ENCODE measurements around the gene GPR82. TPM values are rescaled to one million over a fixed set of nuclear protein-coding genes. Genes with fewer than 3 reads are reported as not detected.
A peak's percentile ranks its signal among the peaks of the same experiment; 100 is the strongest.
"Not testable (repeated sequence)": the region's sequence is repeated elsewhere in the genome, so short reads cannot be mapped to it uniquely, and the experiment has no call there.

Gene GPR82, protein sequence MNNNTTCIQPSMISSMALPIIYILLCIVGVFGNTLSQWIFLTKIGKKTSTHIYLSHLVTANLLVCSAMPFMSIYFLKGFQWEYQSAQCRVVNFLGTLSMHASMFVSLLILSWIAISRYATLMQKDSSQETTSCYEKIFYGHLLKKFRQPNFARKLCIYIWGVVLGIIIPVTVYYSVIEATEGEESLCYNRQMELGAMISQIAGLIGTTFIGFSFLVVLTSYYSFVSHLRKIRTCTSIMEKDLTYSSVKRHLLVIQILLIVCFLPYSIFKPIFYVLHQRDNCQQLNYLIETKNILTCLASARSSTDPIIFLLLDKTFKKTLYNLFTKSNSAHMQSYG
- total RNA-seq (not detected), polyA plus RNA-seq (under 1 TPM; 0.25 to 0.83 (median 0.39) TPM)

DNA sequence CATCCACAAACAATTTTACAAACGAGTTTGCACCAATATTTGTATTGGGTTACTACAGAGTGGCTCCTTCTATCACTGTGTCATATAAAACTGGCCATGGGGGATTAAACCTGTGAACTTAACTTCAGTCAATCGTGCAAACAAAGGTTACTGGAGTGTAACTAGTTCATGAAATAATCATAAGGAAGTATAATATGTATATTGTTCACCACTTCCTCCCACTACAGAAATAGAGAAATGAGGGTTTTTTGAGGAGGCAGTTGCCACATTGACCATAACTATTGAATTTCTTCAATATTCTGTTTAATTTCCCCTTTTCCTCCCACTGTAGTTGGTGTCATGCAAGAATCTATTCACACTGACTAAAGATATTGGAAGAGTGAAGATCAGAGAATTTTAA is at the start of gene GPR82:
GPR82 (plus strand) TSS at position 356 of the 400 bp plus-strand sequence. CDS start 2,846 bp downstream, outside the sequence.
- ATAC-seq (ENCODE audit: low read depth in 2 of 2), result no peak
- peaks cover 18 to 51% (median 26%) of the 10 kb centered on the region in 4 donors for H3K4me1 Mint-ChIP-seq
- H3K27ac ChIP-seq (ENCODE audit: insufficient read depth, low read length, poor library complexity, severe bottlenecking), result peak within 1 kb of the TSS; percentile 1

GRCh38 chrX:41676361-41676760 is 47.6 kb upstream of the GPR82 start:
- not testable (repeated sequence) for H3K27me3 ChIP-seq (ENCODE audit: control insufficient read depth, insufficient read depth, low read length); H3K4me1 ChIP-seq (ENCODE audit: control insufficient read depth, insufficient read depth, low read length, poor library complexity, severe bottlenecking); DNase-seq; H3K9me3 ChIP-seq (ENCODE audit: control insufficient read depth in 2 of 2, low read length in 2 of 2); ATAC-seq (ENCODE audit: low read depth in 2 of 2); H3K36me3 Mint-ChIP-seq; H3K4me3 Mint-ChIP-seq; H3K4me3 ChIP-seq (ENCODE audit: low read depth, low read length); H3K27me3 Mint-ChIP-seq; H3K27ac ChIP-seq (ENCODE audit: insufficient read depth, low read length, poor library complexity, severe bottlenecking); H3K9me3 Mint-ChIP-seq; H3K36me3 ChIP-seq (ENCODE audit: control insufficient read depth, insufficient read depth, low read length)
- H3K4me1 Mint-ChIP-seq, result peaks cover 8 to 27% (median 20%) of the 10 kb centered on the region in 4 donors
- peak overlapping the region in 2 of 3 donors; percentile 8 to 19 for H3K27ac Mint-ChIP-seq

More for the DNA sequence above, at the start of gene GPR82:
- Histone ChIP-seq H3K9me3 (ENCODE audit: control insufficient read depth in 2 of 2, low read length in 2 of 2) (peaks cover 0 to under 1% of the 10 kb centered on the region in 2 experiments), H3K4me3 (ENCODE audit: low read depth, low read length) (no peak within 1 kb of the TSS), H3K36me3 (ENCODE audit: control insufficient read depth, insufficient read depth, low read length) (peaks cover 9% of the 10 kb centered on the region), H3K4me1 (ENCODE audit: control insufficient read depth, insufficient read depth, low read length, poor library complexity, severe bottlenecking) (peaks cover 7% of the 10 kb centered on the region), H3K27me3 (ENCODE audit: control insufficient read depth, insufficient read depth, low read length) (no peaks in the 10 kb centered on the region)
- H3K4me3 Mint-ChIP-seq, result peak within 1 kb of the TSS in 1 of 4 donors; percentile 21
- no peaks in the 10 kb centered on the region for H3K27me3 Mint-ChIP-seq
- DNase-seq, result no peak
- no peak within 1 kb of the TSS for H3K27ac Mint-ChIP-seq
- H3K9me3 Mint-ChIP-seq, result peaks cover 0 to 11% (median 3%) of the 10 kb centered on the region in 7 donors
- H3K36me3 Mint-ChIP-seq, result peaks cover 27% of the 10 kb centered on the region

- H3K4me1 Mint-ChIP-seq, result peaks cover 8 to 25% (median 19%) of the 10 kb centered on the region in 4 donors
- H3K36me3 Mint-ChIP-seq, result peaks cover 4% of the 10 kb centered on the region
- H3K27me3 Mint-ChIP-seq, result no peaks in the 10 kb centered on the region
- peaks cover 4% of the 10 kb centered on the region for H3K36me3 ChIP-seq (ENCODE audit: control insufficient read depth, insufficient read depth, low read length)
- ATAC-seq (ENCODE audit: low read depth in 2 of 2) (no peak), DNase-seq (no peak)
- H3K4me1 ChIP-seq (ENCODE audit: control insufficient read depth, insufficient read depth, low read length, poor library complexity, severe bottlenecking), result no peaks in the 10 kb centered on the region
- H3K27me3 ChIP-seq (ENCODE audit: control insufficient read depth, insufficient read depth, low read length), result no peaks in the 10 kb centered on the region
- H3K4me3 Mint-ChIP-seq, result no peak overlapping the region
- H3K4me3 ChIP-seq (ENCODE audit: low read depth, low read length), result no peak overlapping the region
- peak overlapping the region in 1 of 3 donors; percentile 91 for H3K27ac Mint-ChIP-seq
- peaks cover 0 to 3% (median 0%) of the 10 kb centered on the region in 7 donors for H3K9me3 Mint-ChIP-seq
- no peak overlapping the region for H3K27ac ChIP-seq (ENCODE audit: insufficient read depth, low read length, poor library complexity, severe bottlenecking)
- no peaks in the 10 kb centered on the region for H3K9me3 ChIP-seq (ENCODE audit: control insufficient read depth in 2 of 2, low read length in 2 of 2)
Observed at GRCh38 chrX:41677183-41678060, 46.6 kb upstream of the GPR82 start.

GRCh38 chrX:41684138-41684537 is 39.8 kb upstream of the GPR82 start:
- Histone ChIP-seq H3K4me3 (ENCODE audit: low read depth, low read length) (no peak overlapping the region), H3K36me3 (ENCODE audit: control insufficient read depth, insufficient read depth, low read length) (peaks cover 7% of the 10 kb centered on the region), H3K27ac (ENCODE audit: insufficient read depth, low read length, poor library complexity, severe bottlenecking) (no peak overlapping the region), H3K9me3 (ENCODE audit: control insufficient read depth in 2 of 2, low read length in 2 of 2) (no peaks in the 10 kb centered on the region), H3K4me1 (ENCODE audit: control insufficient read depth, insufficient read depth, low read length, poor library complexity, severe bottlenecking) (no peaks in the 10 kb centered on the region), H3K27me3 (ENCODE audit: control insufficient read depth, insufficient read depth, low read length) (no peaks in the 10 kb centered on the region)
- peaks cover 6 to 21% (median 16%) of the 10 kb centered on the region in 4 donors for H3K4me1 Mint-ChIP-seq
- peaks cover 4% of the 10 kb centered on the region for H3K36me3 Mint-ChIP-seq
- no peaks in the 10 kb centered on the region for H3K27me3 Mint-ChIP-seq
- no peak for ATAC-seq (ENCODE audit: low read depth in 2 of 2)
- no peak for DNase-seq
- no peak overlapping the region for H3K27ac Mint-ChIP-seq
- H3K4me3 Mint-ChIP-seq, result no peak overlapping the region
- H3K9me3 Mint-ChIP-seq, result no peaks in the 10 kb centered on the region

GRCh38 chrX:41684940-41685339 is 39.0 kb upstream of the GPR82 start:
- no peak for DNase-seq
- Mint-ChIP-seq H3K4me3 (no peak overlapping the region), H3K27ac (peak overlapping the region in 1 of 3 donors; percentile 89), H3K9me3 (no peaks in the 10 kb centered on the region), H3K4me1 (peaks cover 6 to 24% (median 16%) of the 10 kb centered on the region in 4 donors), H3K36me3 (peaks cover 4% of the 10 kb centered on the region), H3K27me3 (no peaks in the 10 kb centered on the region)
- H3K4me1 ChIP-seq (ENCODE audit: control insufficient read depth, insufficient read depth, low read length, poor library complexity, severe bottlenecking), result no peaks in the 10 kb centered on the region
- H3K9me3 ChIP-seq (ENCODE audit: control insufficient read depth in 2 of 2, low read length in 2 of 2), result no peaks in the 10 kb centered on the region
- peaks cover 6% of the 10 kb centered on the region for H3K36me3 ChIP-seq (ENCODE audit: control insufficient read depth, insufficient read depth, low read length)
- H3K4me3 ChIP-seq (ENCODE audit: low read depth, low read length), result no peak overlapping the region
- no peak for ATAC-seq (ENCODE audit: low read depth in 2 of 2)
- H3K27ac ChIP-seq (ENCODE audit: insufficient read depth, low read length, poor library complexity, severe bottlenecking), result no peak overlapping the region
- no peaks in the 10 kb centered on the region for H3K27me3 ChIP-seq (ENCODE audit: control insufficient read depth, insufficient read depth, low read length)

- Histone ChIP-seq H3K27ac (ENCODE audit: insufficient read depth, low read length, poor library complexity, severe bottlenecking) (no peak overlapping the region), H3K4me3 (ENCODE audit: low read depth, low read length) (no peak overlapping the region), H3K4me1 (ENCODE audit: control insufficient read depth, insufficient read depth, low read length, poor library complexity, severe bottlenecking) (no peaks in the 10 kb centered on the region), H3K27me3 (ENCODE audit: control insufficient read depth, insufficient read depth, low read length) (no peaks in the 10 kb centered on the region), H3K36me3 (ENCODE audit: control insufficient read depth, insufficient read depth, low read length) (peaks cover 6% of the 10 kb centered on the region), H3K9me3 (ENCODE audit: control insufficient read depth in 2 of 2, low read length in 2 of 2) (no peaks in the 10 kb centered on the region)
- Mint-ChIP-seq H3K9me3 (no peaks in the 10 kb centered on the region), H3K4me3 (no peak overlapping the region), H3K4me1 (peaks cover 6 to 35% (median 19%) of the 10 kb centered on the region in 4 donors), H3K27ac (peak overlapping the region in 1 of 3 donors; percentile 66), H3K27me3 (no peaks in the 10 kb centered on the region), H3K36me3 (peaks cover 4% of the 10 kb centered on the region)
- no peak for DNase-seq
- no peak for ATAC-seq (ENCODE audit: low read depth in 2 of 2)
Observed at GRCh38 chrX:41686788-41687187, 37.2 kb upstream of the GPR82 start.

- no peaks in the 10 kb centered on the region for H3K9me3 Mint-ChIP-seq
- no peak overlapping the region for H3K4me3 Mint-ChIP-seq
- no peak overlapping the region for H3K27ac Mint-ChIP-seq
Observed at GRCh38 chrX:41688156-41688555, 35.8 kb upstream of the GPR82 start.

More at GRCh38 chrX:41688156-41688555, 35.8 kb upstream of the GPR82 start:
- ATAC-seq (ENCODE audit: low read depth in 2 of 2), result no peak
- Histone ChIP-seq H3K27ac (ENCODE audit: insufficient read depth, low read length, poor library complexity, severe bottlenecking) (no peak overlapping the region), H3K4me1 (ENCODE audit: control insufficient read depth, insufficient read depth, low read length, poor library complexity, severe bottlenecking) (peaks cover 7% of the 10 kb centered on the region), H3K4me3 (ENCODE audit: low read depth, low read length) (no peak overlapping the region), H3K36me3 (ENCODE audit: control insufficient read depth, insufficient read depth, low read length) (peaks cover 10% of the 10 kb centered on the region), H3K9me3 (ENCODE audit: control insufficient read depth in 2 of 2, low read length in 2 of 2) (no peaks in the 10 kb centered on the region), H3K27me3 (ENCODE audit: control insufficient read depth, insufficient read depth, low read length) (no peaks in the 10 kb centered on the region)
- Mint-ChIP-seq H3K4me1 (peaks cover 11 to 44% (median 30%) of the 10 kb centered on the region in 4 donors), H3K27me3 (no peaks in the 10 kb centered on the region), H3K36me3 (peaks cover 4% of the 10 kb centered on the region)
- DNase-seq, result no peak
